ENCODE data around the gene ARID2.

ARID2 gene

GRCh38 chr12:45939759-45940158, 210.3 kb downstream of the ARID2 start:
- DNase-seq (ENCODE audit: low spot score): no peak

GRCh38 chr12:45944771-45945170, 215.3 kb downstream of the ARID2 start:
- DNase-seq (ENCODE audit: low spot score): no peak

DNA sequence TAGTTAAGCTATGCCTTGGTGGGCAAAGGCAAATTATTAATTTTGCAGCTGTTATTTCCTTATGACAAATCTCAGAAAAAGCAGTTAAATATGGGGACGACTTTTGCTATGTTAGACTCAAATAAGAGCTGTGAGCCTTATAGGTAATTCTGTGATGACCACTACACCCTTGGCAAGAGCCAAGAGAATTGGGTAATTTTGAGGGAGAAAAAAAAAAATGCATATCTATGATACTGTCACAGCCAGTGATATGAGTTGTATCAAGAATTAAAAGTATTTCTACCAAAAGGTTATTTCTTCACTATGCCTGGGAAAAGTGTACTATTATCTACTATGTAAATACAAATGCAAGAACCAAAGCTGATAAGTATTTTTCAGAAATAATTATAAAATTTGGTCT, 216.9 kb downstream of the ARID2 start:
- DNase-seq (ENCODE audit: low spot score): no peak

DNA sequence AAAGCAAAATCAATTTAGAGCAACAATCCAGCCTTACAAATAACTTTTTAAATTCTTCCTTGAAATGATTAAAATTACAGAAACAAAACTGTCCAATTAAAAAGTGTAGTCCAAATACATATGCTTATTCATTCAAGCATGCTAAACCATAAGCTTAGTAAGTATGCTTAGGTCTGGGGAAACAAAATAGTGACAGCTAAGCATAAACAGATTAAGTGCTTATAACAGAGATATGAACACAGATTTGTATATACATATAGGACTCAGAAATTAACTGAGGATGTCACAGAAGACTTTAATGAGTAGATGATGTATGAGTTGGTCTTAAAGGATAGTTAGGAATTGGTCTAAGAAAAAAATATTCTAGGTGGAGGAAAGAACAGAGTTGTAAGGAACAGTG, 219.0 kb downstream of the ARID2 start:
- no peak for DNase-seq (ENCODE audit: low spot score)
